Measurements from ENCODE around the gene TPM1. TPM values are rescaled to one million over a fixed set of nuclear protein-coding genes. Genes with fewer than 3 reads are reported as not detected.

The TPM1 gene
- total and polyA plus RNA-seq, 9 of the 15 experiments (the other 6 are each of a cell fraction or from before 2014, with no cell fraction given): 8.1 to 53.9 (median 43.1) TPM

GRCh38 chr15:63088533-63089245 lies 46.1 kb downstream of the TPM1 start (continued):
- TF ChIP-seq ATF6 (CRISPR knock-in tag; IDR thresholded peaks at IDR 0.05) (no peak), SMC3 (conservative IDR thresholded peaks at IDR 0.05; ENCODE audit: insufficient read depth, low read depth, low read length) (no peak), ETV6 (IDR thresholded peaks at IDR 0.05; ENCODE audit: borderline replicate concordance in 1 of 2, low read depth in 2 of 2, low read length in 1 of 2) (no peak), ETV6 (CRISPR knock-in tag; IDR thresholded peaks at IDR 0.05; ENCODE audit: borderline replicate concordance) (no peak), JUN (IDR thresholded peaks at IDR 0.05; ENCODE audit: borderline replicate concordance, low read depth, low read length) (no peak), JUN (CRISPR knock-in tag; IDR thresholded peaks at IDR 0.05; ENCODE audit: borderline replicate concordance) (no peak), WHSC1 (IDR thresholded peaks at IDR 0.05; ENCODE audit: low read length) (no peak), ZBTB17 (CRISPR knock-in tag; IDR thresholded peaks at IDR 0.05) (no peak)
